Measurements from ENCODE around the gene SP140.
"Not testable (repeated sequence)": the region's sequence is repeated elsewhere in the genome, so short reads cannot be mapped to it uniquely, and the experiment has no call there.

The SP140 gene

GRCh38 chr2:230327418-230328154, 102.0 kb downstream of the SP140 start:
- DNase-seq = peak; percentile 57 to 81 (median 76)

- no peak for DNase-seq
Observed at GRCh38 chr2:230328155-230328458, 102.6 kb downstream of the SP140 start.

- peak; percentile 35 to 51 (median 48) for DNase-seq
Observed at GRCh38 chr2:230329946-230330605, 104.5 kb downstream of the SP140 start.

- DNase-seq = no peak
Observed at GRCh38 chr2:230330725-230331124, 105.2 kb downstream of the SP140 start.

GRCh38 chr2:230335461-230335863, 109.9 kb downstream of the SP140 start:
- DNase-seq = no peak

- no peak for DNase-seq
Observed at GRCh38 chr2:230335864-230336506, 110.4 kb downstream of the SP140 start.

GRCh38 chr2:230341936-230342528, 116.5 kb downstream of the SP140 start:
- DNase-seq = not testable (repeated sequence)

GRCh38 chr2:230343041-230343624, 117.6 kb downstream of the SP140 start:
- DNase-seq = not testable (repeated sequence)

GRCh38 chr2:230343747-230344146, 118.2 kb downstream of the SP140 start:
- DNase-seq = no peak

GRCh38 chr2:230346465-230346864, 120.9 kb downstream of the SP140 start:
- DNase-seq = no peak

- no peak for DNase-seq
Observed at GRCh38 chr2:230346921-230347533, 121.5 kb downstream of the SP140 start.

GRCh38 chr2:230347659-230348305, 122.2 kb downstream of the SP140 start:
- DNase-seq = peak in 3 of 4 experiments; percentile 13 to 48 (median 13)

- no peak for DNase-seq
Observed at GRCh38 chr2:230348787-230349186, 123.3 kb downstream of the SP140 start.

- DNase-seq = no peak
Observed at GRCh38 chr2:230356084-230356483, 130.5 kb downstream of the SP140 start.

GRCh38 chr2:230358305-230358704, 132.8 kb downstream of the SP140 start:
- DNase-seq = no peak

GRCh38 chr2:230360028-230360427, 134.5 kb downstream of the SP140 start:
- no peak for DNase-seq

- DNase-seq = no peak
Observed at GRCh38 chr2:230362030-230362691, 136.6 kb downstream of the SP140 start.

Data from suppressor macrophage (primary cell).